CD4-positive, alpha-beta T cell treated with Interleukin-1 beta for 1 hour (primary cell): ENCODE data around the gene TENM3.

Experiments used
- DNase-seq, 2 donors: peaks; one replicate each; pipeline ENCODE4 v3.0.0-alpha.2; 2020 to 2022

The TENM3 gene

GRCh38 chr4:182531555-182532162 lies 288.5 kb downstream of the TENM3 start:
- no peak for DNase-seq

- no peak for DNase-seq
Measured at GRCh38 chr4:182532441-182532840, 289.2 kb downstream of the TENM3 start.

- DNase-seq: no peak
Measured at GRCh38 chr4:182533964-182534363, 290.8 kb downstream of the TENM3 start.

- no peak for DNase-seq
Measured at GRCh38 chr4:182536221-182536811, 293.1 kb downstream of the TENM3 start.

- no peak for DNase-seq
Measured at GRCh38 chr4:182537031-182537795, 294.0 kb downstream of the TENM3 start.

GRCh38 chr4:182538031-182538430 lies 294.8 kb downstream of the TENM3 start:
- DNase-seq: no peak

GRCh38 chr4:182540496-182540895 lies 297.3 kb downstream of the TENM3 start:
- DNase-seq: no peak

- no peak for DNase-seq
Measured at GRCh38 chr4:182547435-182547834, 304.2 kb downstream of the TENM3 start.

GRCh38 chr4:182548156-182548555 lies 305.0 kb downstream of the TENM3 start:
- DNase-seq: no peak

- no peak for DNase-seq
Measured at GRCh38 chr4:182549356-182549755, 306.2 kb downstream of the TENM3 start.

- no peak for DNase-seq
Measured at GRCh38 chr4:182552948-182553347, 309.7 kb downstream of the TENM3 start.

GRCh38 chr4:182553653-182554052 lies 310.5 kb downstream of the TENM3 start:
- DNase-seq: no peak

- no peak for DNase-seq
Measured at GRCh38 chr4:182554736-182555135, 311.5 kb downstream of the TENM3 start.

GRCh38 chr4:182555997-182556418 lies 312.8 kb downstream of the TENM3 start:
- no peak for DNase-seq

- no peak for DNase-seq
Measured at GRCh38 chr4:182556580-182556979, 313.4 kb downstream of the TENM3 start.

- no peak for DNase-seq
Measured at GRCh38 chr4:182560358-182560757, 317.2 kb downstream of the TENM3 start.

GRCh38 chr4:182562350-182562749 lies 319.1 kb downstream of the TENM3 start:
- DNase-seq: no peak

GRCh38 chr4:182564724-182565369 lies 321.6 kb downstream of the TENM3 start:
- no peak for DNase-seq

GRCh38 chr4:182567119-182567518 lies 323.9 kb downstream of the TENM3 start:
- no peak for DNase-seq

- no peak for DNase-seq
Measured at GRCh38 chr4:182569561-182569960, 326.4 kb downstream of the TENM3 start.

GRCh38 chr4:182574706-182575105 lies 331.5 kb downstream of the TENM3 start:
- no peak for DNase-seq

GRCh38 chr4:182575225-182575624 lies 332.0 kb downstream of the TENM3 start:
- DNase-seq: no peak

- DNase-seq: no peak
Measured at GRCh38 chr4:182576601-182577289, 333.5 kb downstream of the TENM3 start.
